GM12878 (cell line): Measurements from ENCODE around the gene REXO1. TPM values are rescaled to one million over a fixed set of nuclear protein-coding genes. Genes with fewer than 3 reads are reported as not detected.
A peak's percentile ranks its signal among the peaks of the same experiment; 100 is the strongest.

ENCODE experiments used
- ATAC-seq: fragments of 200-7000 bp; cut with Tn5 transposase; 3 replicates; pipeline ENCODE4 v1.9.1; 2020; ENCODE audit warnings: mild to moderate bottlenecking, moderate library complexity
- BruUV-seq: library from RNA; stranded (reverse); fragments of 400-500 nt; replicated peaks from 2 replicates; lab custom pipeline; 2021; lab: Mats Ljungman, UMichigan
- CTCF ChIA-PET: fragments of 300-600 bp; sonication (Branson Sonifier 250); formaldehyde crosslinking; extraction: SDS; loops from one replicate; lab custom pipeline; 2021; ENCODE audit warnings: inconsistent platforms; lab: Yijun Ruan, JAX
- POLR2A ChIA-PET: fragments of 350-600 bp; formaldehyde crosslinking; extraction: SDS; loops from one replicate; lab custom pipeline; 2021; ENCODE audit warnings: inconsistent platforms; lab: Charles Lee
- RAD21 ChIA-PET: fragments of 300-600 bp; sonication (Branson Sonifier 250); formaldehyde crosslinking; loops from one replicate; lab custom pipeline; 2023; ENCODE audit warnings: antibody characterized with exemption; ENCODE audit not compliant: unreplicated experiment; lab: Charles Lee
- SMC1A ChIA-PET: fragments of 300-600 bp; sonication (Branson Sonifier 250); formaldehyde crosslinking; loops from one replicate; lab custom pipeline; 2023; ENCODE audit not compliant: unreplicated experiment, uncharacterized antibody; lab: Charles Lee
- DNase-seq: peaks from one replicate; pipeline ENCODE4 v3.0.0-alpha.2; 2011; ENCODE audit warnings: low read depth, low spot score
- FAIRE-seq: peaks from 3 replicates; lab custom pipeline; 2011; peaks lifted over from hg19 to GRCh38; lab: Jason Lieb, UNC
- H2AFZ ChIP-seq: 2 replicates; pipeline ENCODE4 v1.6.0; 2011; ENCODE audit warnings: low read depth, low read length, control low read depth; ENCODE audit not compliant: control insufficient read depth
- H3K27ac ChIP-seq: 2 replicates; pipeline ENCODE4 v1.5.1; 2011; ENCODE audit warnings: control low read depth; ENCODE audit not compliant: control insufficient read depth, insufficient read depth
- H3K27me3 ChIP-seq, 2 experiments: replicated peaks in 1 of 2; 2 replicates each; pipeline versions ENCODE4 v1.6.0 to v1.6.1; 2011; ENCODE audit warnings: low read length in 1 of 2; ENCODE audit not compliant: control insufficient read depth in 2 of 2, insufficient read depth in 2 of 2
- H3K36me3 ChIP-seq, 2 experiments: 2 replicates each; pipeline ENCODE4 v1.5.1; 2011; ENCODE audit warnings: low read length in 1 of 2; ENCODE audit not compliant: control insufficient read depth in 2 of 2, insufficient read depth in 2 of 2
- H3K4me1 ChIP-seq: 2 replicates; pipeline ENCODE4 v1.6.1; 2011; ENCODE audit warnings: mild to moderate bottlenecking, low read length, moderate library complexity, mixed read lengths; ENCODE audit not compliant: control insufficient read depth, insufficient read depth
- H3K4me2 ChIP-seq: 2 replicates; pipeline ENCODE4 v1.6.0; 2011; ENCODE audit warnings: control low read depth; ENCODE audit not compliant: control insufficient read depth, insufficient read depth
- H3K4me3 ChIP-seq: fragments of 200-600 bp; sonication (generic); 2 replicates; pipeline ENCODE4 v1.5.1; 2016
- H3K79me2 ChIP-seq: 2 replicates; pipeline ENCODE4 v1.6.0; 2011; ENCODE audit warnings: low read length; ENCODE audit not compliant: control insufficient read depth, insufficient read depth
- H3K9ac ChIP-seq: 2 replicates; pipeline ENCODE4 v1.8.0; 2011; ENCODE audit warnings: low read length, control low read depth, mixed read lengths; ENCODE audit not compliant: control insufficient read depth, insufficient read depth
- H3K9me3 ChIP-seq: replicated peaks from 3 replicates; pipeline ENCODE4 v1.5.1; 2011; ENCODE audit warnings: mild to moderate bottlenecking, low read length; ENCODE audit not compliant: control insufficient read depth, insufficient read depth
- H4K20me1 ChIP-seq: 2 replicates; pipeline ENCODE4 v1.6.0; 2011; ENCODE audit not compliant: control insufficient read depth, insufficient read depth
- BCL11A ChIP-seq: IDR thresholded peaks from 2 replicates; pipeline ENCODE4 v1.6.1; 2011; ENCODE audit warnings: low read depth, low read length
- CREB1 ChIP-seq: IDR thresholded peaks from 2 replicates; pipeline ENCODE4 v1.6.1; 2012; ENCODE audit warnings: low read depth, mild to moderate bottlenecking, inconsistent platforms
- DPF2 ChIP-seq: fragments of 450-650 bp; IDR thresholded peaks from 2 replicates; pipeline ENCODE4 v1.6.1; 2017; ENCODE audit warnings: mild to moderate bottlenecking
- EP300 ChIP-seq, 2 experiments: fragments of 150-350 bp in 1 of 2; IDR thresholded peaks; 2 replicates each; pipeline ENCODE4 v1.6.1; 2011 to 2012; ENCODE audit warnings: low read depth in 2 of 2, low read length in 2 of 2, borderline replicate concordance in 1 of 2, improper control_type of control experiment in 1 of 2, inconsistent platforms in 1 of 2; ENCODE audit not compliant: control insufficient read depth in 1 of 2
- GATAD2B ChIP-seq: fragments of 450-650 bp; conservative IDR thresholded peaks from 2 replicates; pipeline ENCODE4 v1.6.1; 2017; ENCODE audit warnings: low read depth, mild to moderate bottlenecking, moderate library complexity
- KDM1A ChIP-seq: fragments of 200-600 bp; sonication (generic); IDR thresholded peaks from 2 replicates; pipeline ENCODE4 v1.6.1; 2016; ENCODE audit warnings: borderline replicate concordance
- MXI1 ChIP-seq: fragments of 150-350 bp; IDR thresholded peaks from 2 replicates; pipeline ENCODE4 v1.6.1; 2011; ENCODE audit warnings: low read depth, mild to moderate bottlenecking, inconsistent platforms, low read length, improper control_type of control experiment
- MYB ChIP-seq: fragments of 150-350 bp; IDR thresholded peaks from 2 replicates; pipeline ENCODE4 v1.6.1; 2014; ENCODE audit warnings: mild to moderate bottlenecking, low read depth, low read length, borderline replicate concordance
- NFXL1 ChIP-seq: fragments of 450-650 bp; IDR thresholded peaks from 2 replicates; pipeline ENCODE4 v1.6.1; 2017; ENCODE audit warnings: antibody characterized with exemption, mild to moderate bottlenecking, borderline replicate concordance
- NR2F1 ChIP-seq: fragments of 450-650 bp; conservative IDR thresholded peaks from 2 replicates; pipeline ENCODE4 v1.6.1; 2017; ENCODE audit warnings: mild to moderate bottlenecking
- PAX8 ChIP-seq: fragments of 450-650 bp; IDR thresholded peaks from 2 replicates; pipeline ENCODE4 v1.6.1; 2017; ENCODE audit warnings: mild to moderate bottlenecking, moderate library complexity
- SMARCA5 ChIP-seq: fragments of 450-650 bp; IDR thresholded peaks from 2 replicates; pipeline ENCODE4 v1.6.1; 2017; ENCODE audit warnings: mild to moderate bottlenecking
- ZNF217 ChIP-seq: fragments of 450-650 bp; IDR thresholded peaks from 2 replicates; pipeline ENCODE4 v1.6.1; 2017; ENCODE audit warnings: antibody characterized with exemption, mild to moderate bottlenecking
- ZNF24 ChIP-seq: fragments of 450-650 bp; IDR thresholded peaks from 2 replicates; pipeline ENCODE4 v1.6.1; 2017; ENCODE audit warnings: antibody characterized with exemption, mild to moderate bottlenecking
- WGBS: methylation state at CpG from one replicate; pipeline ENCODE4 v1.1.6; 2016; ENCODE audit warnings: low lambda C conversion rate; ENCODE audit not compliant: insufficient replicate concordance, insufficient coverage; ENCODE audit errors: missing lambda C conversion rate; 5-methylcytosine and 5-hydroxymethylcytosine counted together
- in situ Hi-C: fragments of 300-500 bp; cut with MboI; formaldehyde crosslinking; loops from 9 replicates; pipeline ENCODE4 v1.14.3; 2018; ENCODE audit warnings: mixed read lengths
- intact Hi-C: fragments of 100-400 bp; cut with micrococcal nuclease; formaldehyde crosslinking; loops from one replicate; pipeline ENCODE4 v1.14.2; 2022; ENCODE audit not compliant: unreplicated experiment
- polyA plus RNA-seq, 11 experiments: library from polyadenylated mRNA; depleted of rRNA in 4 of 11; unstranded in 6 of 11; stranded (reverse) in 5 of 11; fragments of >200 nt; fragmentation: Nextera tagmentation in 4 of 11; fragmentation: Illumina TruSeq in 1 of 11; extraction: Ambion mirVana in 4 of 11; extraction: Trizol in 1 of 11; gene quantifications; 1 replicate in 1 of 11; 2 replicates in 10 of 11; pipeline versions ENCODE4 v1.2.1 to v1.2.3, GENCODE V29; 2011 to 2016; ENCODE audit warnings: inconsistent platforms in 2 of 11, missing spikeins in 2 of 11, low read depth in 1 of 11
- total RNA-seq, 4 experiments: library from RNA; depleted of rRNA in 3 of 4; stranded (reverse); fragments of >200 nt in 3 of 4; fragmentation: Illumina TruSeq in 1 of 4; extraction: Trizol in 1 of 4; gene quantifications; 2 replicates each; pipeline versions ENCODE4 v1.2.1 to v1.2.3, GENCODE V29; 2013 to 2021
- TF ChIP-seq, protein P1 (sequence below), 3 experiments: IDR thresholded peaks in 2 of 3; conservative IDR thresholded peaks in 1 of 3; 2 replicates each; pipeline ENCODE4 v1.5.1; 2011; ENCODE audit warnings: low read depth in 3 of 3, low read length in 3 of 3, mild to moderate bottlenecking in 3 of 3, control low read depth in 2 of 3, moderate library complexity in 2 of 3, inconsistent platforms in 1 of 3, mixed read lengths in 1 of 3; ENCODE audit not compliant: control insufficient read depth in 2 of 3, insufficient read depth in 1 of 3; ENCODE audit errors: extremely low read depth in 1 of 3
- TF ChIP-seq, protein P2 (sequence below): fragments of 450-650 bp; formaldehyde crosslinking; IDR thresholded peaks from 2 replicates; pipeline ENCODE4 v1.4.0; 2020; ENCODE audit warnings: mild to moderate bottlenecking, moderate library complexity
- TF ChIP-seq, protein P3 (sequence below): IDR thresholded peaks from 2 replicates; pipeline ENCODE4 v1.6.1; 2011; ENCODE audit warnings: borderline replicate concordance, low read depth, mild to moderate bottlenecking, moderate library complexity, low read length; ENCODE audit not compliant: insufficient read depth, poor library complexity, severe bottlenecking

The REXO1 gene
- total and polyA plus RNA-seq, 10 of the 15 experiments (the other 5 are each of a cell fraction or from before 2014, with no cell fraction given), result 0.03 to 45.2 (median 8.4) TPM

DNA sequence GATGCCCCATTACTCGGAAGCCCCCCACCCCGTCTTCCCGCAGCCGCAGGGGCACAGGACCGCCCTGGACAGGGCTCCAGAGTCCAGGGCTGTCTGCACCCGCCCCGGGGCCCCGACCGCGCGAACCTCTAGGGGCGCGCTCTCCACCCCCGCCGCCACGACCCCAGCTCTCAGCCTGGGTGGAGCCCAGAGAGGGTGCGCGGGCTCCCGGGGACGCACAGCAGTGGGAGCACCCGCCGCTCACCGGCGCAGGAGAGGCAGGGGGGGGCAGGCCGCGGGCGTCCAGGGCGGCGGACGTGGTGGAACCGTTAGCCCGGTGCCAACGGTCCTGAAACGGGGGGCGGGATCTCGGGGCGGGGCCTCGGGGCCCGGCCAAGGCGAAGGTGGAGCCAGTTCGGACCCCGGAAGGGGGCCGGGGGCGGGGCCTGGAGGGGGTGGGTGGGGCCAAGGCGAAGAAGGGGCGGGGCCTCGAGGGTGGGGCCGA lies 36.3 kb downstream of the REXO1 start, which contains the start of gene ATP8B3:
TSS of gene ATP8B3 (minus strand) at position 335 of the 484 bp plus-strand sequence. CDS start 540 bp downstream, outside the sequence.
- peak within 1 kb of the TSS; percentile 62 for H3K9ac ChIP-seq
- ChIA-PET SMC1A (no interaction called here), RAD21 (no interaction called here), POLR2A (interaction anchor here (1.0 kb wide), 1 partner anchor 221 kb away, joined by 3 read pairs; no protein-coding TSS in a partner anchor), CTCF (no interaction called here)
- no peaks in the 10 kb centered on the region for H4K20me1 ChIP-seq
- intact Hi-C loops, result no loop called here
- peak within 1 kb of the TSS; percentile 87 for H3K4me2 ChIP-seq
- no peaks in the 10 kb centered on the region for H3K79me2 ChIP-seq
- no peaks in the 10 kb centered on the region for H3K9me3 ChIP-seq
- H3K27ac ChIP-seq, result peak within 1 kb of the TSS; percentile 46
- TF ChIP-seq MYB, result no peak
- TF ChIP-seq SMARCA5, result peak; percentile 95
- no peak for TF ChIP-seq KDM1A
- no peak for TF ChIP-seq PAX8
- no peak for TF ChIP-seq MXI1
- TF ChIP-seq NR2F1, result no peak
- TF ChIP-seq, protein P1, sequence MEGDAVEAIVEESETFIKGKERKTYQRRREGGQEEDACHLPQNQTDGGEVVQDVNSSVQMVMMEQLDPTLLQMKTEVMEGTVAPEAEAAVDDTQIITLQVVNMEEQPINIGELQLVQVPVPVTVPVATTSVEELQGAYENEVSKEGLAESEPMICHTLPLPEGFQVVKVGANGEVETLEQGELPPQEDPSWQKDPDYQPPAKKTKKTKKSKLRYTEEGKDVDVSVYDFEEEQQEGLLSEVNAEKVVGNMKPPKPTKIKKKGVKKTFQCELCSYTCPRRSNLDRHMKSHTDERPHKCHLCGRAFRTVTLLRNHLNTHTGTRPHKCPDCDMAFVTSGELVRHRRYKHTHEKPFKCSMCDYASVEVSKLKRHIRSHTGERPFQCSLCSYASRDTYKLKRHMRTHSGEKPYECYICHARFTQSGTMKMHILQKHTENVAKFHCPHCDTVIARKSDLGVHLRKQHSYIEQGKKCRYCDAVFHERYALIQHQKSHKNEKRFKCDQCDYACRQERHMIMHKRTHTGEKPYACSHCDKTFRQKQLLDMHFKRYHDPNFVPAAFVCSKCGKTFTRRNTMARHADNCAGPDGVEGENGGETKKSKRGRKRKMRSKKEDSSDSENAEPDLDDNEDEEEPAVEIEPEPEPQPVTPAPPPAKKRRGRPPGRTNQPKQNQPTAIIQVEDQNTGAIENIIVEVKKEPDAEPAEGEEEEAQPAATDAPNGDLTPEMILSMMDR (IDR thresholded peaks at IDR 0.05 in 2 of 3, conservative IDR thresholded peaks at IDR 0.05 in 1 of 3; ENCODE audit: control insufficient read depth in 2 of 3, extremely low read depth in 1 of 3, insufficient read depth in 1 of 3, low read depth in 3 of 3, low read length in 3 of 3), result peak; percentile 5 to 44 (median 32); a peak in 4 of 6 replicates
- TF ChIP-seq EP300 (IDR thresholded peaks at IDR 0.05; ENCODE audit: borderline replicate concordance in 1 of 2, control insufficient read depth in 1 of 2, low read depth in 2 of 2, low read length in 2 of 2), result no peak
- TF ChIP-seq NFXL1, result peak; percentile 92
- TF ChIP-seq CREB1, result no peak
- TF ChIP-seq ZNF24, result no peak
- TF ChIP-seq BCL11A, result no peak
- TF ChIP-seq, protein P2, sequence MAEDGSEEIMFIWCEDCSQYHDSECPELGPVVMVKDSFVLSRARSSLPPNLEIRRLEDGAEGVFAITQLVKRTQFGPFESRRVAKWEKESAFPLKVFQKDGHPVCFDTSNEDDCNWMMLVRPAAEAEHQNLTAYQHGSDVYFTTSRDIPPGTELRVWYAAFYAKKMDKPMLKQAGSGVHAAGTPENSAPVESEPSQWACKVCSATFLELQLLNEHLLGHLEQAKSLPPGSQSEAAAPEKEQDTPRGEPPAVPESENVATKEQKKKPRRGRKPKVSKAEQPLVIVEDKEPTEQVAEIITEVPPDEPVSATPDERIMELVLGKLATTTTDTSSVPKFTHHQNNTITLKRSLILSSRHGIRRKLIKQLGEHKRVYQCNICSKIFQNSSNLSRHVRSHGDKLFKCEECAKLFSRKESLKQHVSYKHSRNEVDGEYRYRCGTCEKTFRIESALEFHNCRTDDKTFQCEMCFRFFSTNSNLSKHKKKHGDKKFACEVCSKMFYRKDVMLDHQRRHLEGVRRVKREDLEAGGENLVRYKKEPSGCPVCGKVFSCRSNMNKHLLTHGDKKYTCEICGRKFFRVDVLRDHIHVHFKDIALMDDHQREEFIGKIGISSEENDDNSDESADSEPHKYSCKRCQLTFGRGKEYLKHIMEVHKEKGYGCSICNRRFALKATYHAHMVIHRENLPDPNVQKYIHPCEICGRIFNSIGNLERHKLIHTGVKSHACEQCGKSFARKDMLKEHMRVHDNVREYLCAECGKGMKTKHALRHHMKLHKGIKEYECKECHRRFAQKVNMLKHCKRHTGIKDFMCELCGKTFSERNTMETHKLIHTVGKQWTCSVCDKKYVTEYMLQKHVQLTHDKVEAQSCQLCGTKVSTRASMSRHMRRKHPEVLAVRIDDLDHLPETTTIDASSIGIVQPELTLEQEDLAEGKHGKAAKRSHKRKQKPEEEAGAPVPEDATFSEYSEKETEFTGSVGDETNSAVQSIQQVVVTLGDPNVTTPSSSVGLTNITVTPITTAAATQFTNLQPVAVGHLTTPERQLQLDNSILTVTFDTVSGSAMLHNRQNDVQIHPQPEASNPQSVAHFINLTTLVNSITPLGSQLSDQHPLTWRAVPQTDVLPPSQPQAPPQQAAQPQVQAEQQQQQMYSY, result no peak
- 0 out of 2 replicates have a peak, but pooled peaks have one; percentile 36 for TF ChIP-seq DPF2
- peak; percentile 48; the same call in 1 of the 2 replicates for TF ChIP-seq GATAD2B
- TF ChIP-seq, protein P3, sequence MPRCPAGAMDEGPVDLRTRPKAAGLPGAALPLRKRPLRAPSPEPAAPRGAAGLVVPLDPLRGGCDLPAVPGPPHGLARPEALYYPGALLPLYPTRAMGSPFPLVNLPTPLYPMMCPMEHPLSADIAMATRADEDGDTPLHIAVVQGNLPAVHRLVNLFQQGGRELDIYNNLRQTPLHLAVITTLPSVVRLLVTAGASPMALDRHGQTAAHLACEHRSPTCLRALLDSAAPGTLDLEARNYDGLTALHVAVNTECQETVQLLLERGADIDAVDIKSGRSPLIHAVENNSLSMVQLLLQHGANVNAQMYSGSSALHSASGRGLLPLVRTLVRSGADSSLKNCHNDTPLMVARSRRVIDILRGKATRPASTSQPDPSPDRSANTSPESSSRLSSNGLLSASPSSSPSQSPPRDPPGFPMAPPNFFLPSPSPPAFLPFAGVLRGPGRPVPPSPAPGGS, result no peak
- TF ChIP-seq ZNF217, result peak; percentile 65
- H3K36me3 ChIP-seq, result peaks cover 0 to 10% of the 10 kb centered on the region in 2 experiments; a peak in 2 of 4 replicates
- in situ Hi-C loops, result no loop called here
- 4% methylated on average over 24 of the region's 48 CpGs for WGBS
- peaks cover 3% of the 10 kb centered on the region; the same call in 1 of the 2 replicates for H3K4me1 ChIP-seq
- DNase-seq, result no peak
- FAIRE-seq, result no peak
- H3K4me3 ChIP-seq, result peak within 1 kb of the TSS; percentile 75
- no TSS peak for BruUV-seq
- H3K27me3 ChIP-seq, result no peaks in the 10 kb centered on the region
- ATAC-seq, result peak; percentile 55
- H2AFZ ChIP-seq, result peak within 1 kb of the TSS; percentile 88
